H7 (cell line): ENCODE measurements around the gene FRMD7. TPM values are rescaled to one million over a fixed set of nuclear protein-coding genes. Genes with fewer than 3 reads are reported as not detected.

ENCODE experiments used
- DNase-seq: peaks from one replicate; pipeline ENCODE4 v3.0.0; 2012
- H3K27me3 ChIP-seq: 2 replicates; pipeline ENCODE4 v1.6.0; 2011; ENCODE audit warnings: mild to moderate bottlenecking, low read length; ENCODE audit not compliant: control insufficient read depth, insufficient read depth
- H3K36me3 ChIP-seq: replicated peaks from 2 replicates; pipeline ENCODE4 v1.5.1; 2011; ENCODE audit warnings: low read length; ENCODE audit not compliant: control insufficient read depth, insufficient read depth
- H3K4me3 ChIP-seq: 2 replicates; pipeline ENCODE4 v1.5.1; 2011; ENCODE audit warnings: low read depth, mild to moderate bottlenecking, control low read depth, low read length, moderate library complexity; ENCODE audit not compliant: insufficient read depth
- total RNA-seq: library from RNA; depleted of rRNA; stranded (reverse); fragments of >200 nt; shearing (Covaris generic); gene quantifications from 2 replicates; pipeline ENCODE4 v1.2.3, GENCODE V29; 2014; rRNA removed

The FRMD7 gene
- total RNA-seq, 1 experiment from 2014 or later, result 0.14 TPM

DNA sequence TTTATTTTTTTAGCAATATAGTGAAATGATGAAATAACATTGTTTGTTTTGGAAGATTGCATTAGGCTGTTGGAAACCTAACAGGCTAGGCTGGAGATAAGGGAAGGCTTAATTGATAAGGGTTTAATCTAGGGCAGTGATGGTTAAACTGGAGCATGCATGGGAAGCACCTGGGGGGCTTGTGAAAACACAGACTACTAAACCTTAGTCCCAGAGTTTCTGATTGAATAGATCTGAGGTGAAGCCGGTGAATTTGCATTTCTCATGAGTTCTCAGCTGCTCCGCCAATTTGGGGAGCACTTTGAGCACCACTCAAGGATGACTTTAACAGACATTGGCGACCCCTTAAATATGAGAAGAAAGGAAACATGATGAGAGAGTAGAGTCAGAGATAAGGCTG is 93.2 kb downstream of the FRMD7 start:
- no peaks in the 10 kb centered on the region for H3K36me3 ChIP-seq
- no peak overlapping the region for H3K4me3 ChIP-seq
- DNase-seq, result no peak
- no peaks in the 10 kb centered on the region for H3K27me3 ChIP-seq

DNA sequence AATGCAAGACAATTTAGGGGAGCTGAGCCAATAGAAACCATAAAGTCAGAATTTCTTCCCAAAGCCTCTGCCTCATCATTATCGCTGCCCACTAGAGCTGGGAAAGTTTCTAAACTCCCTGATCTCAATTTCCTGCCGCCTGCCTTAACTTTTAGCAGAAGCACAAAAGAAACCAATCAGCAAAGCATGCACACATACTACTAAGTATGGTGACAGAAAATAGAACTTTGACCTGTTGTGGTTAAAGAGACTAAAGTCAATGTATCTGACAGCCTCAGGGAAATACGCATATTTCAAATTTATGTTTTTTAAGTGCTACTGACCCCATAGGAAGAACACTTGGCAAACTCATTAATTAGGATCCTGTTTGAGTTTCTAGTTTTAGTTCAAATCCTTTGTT is 94.7 kb downstream of the FRMD7 start:
- Histone ChIP-seq H3K27me3 (no peaks in the 10 kb centered on the region), H3K36me3 (no peaks in the 10 kb centered on the region), H3K4me3 (no peak overlapping the region)
- DNase-seq, result no peak

DNA sequence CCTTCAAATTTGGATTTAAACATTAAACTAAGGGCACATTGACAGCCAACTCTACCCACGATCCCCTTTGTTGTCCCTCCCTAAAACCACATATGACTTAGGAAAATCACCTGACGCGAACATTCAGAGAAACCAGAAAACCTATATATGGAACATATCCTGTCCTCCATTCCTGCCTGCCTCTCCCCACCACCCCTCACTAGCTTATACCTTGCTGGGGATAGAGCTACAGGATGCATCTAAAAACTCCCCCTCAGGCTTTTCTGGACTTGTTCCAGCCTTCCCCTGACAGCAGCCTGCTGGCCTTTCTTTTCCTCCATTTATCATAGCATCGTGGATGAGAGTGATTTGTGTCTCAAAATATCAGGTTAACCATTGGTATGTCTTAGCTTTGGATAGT is 96.0 kb downstream of the FRMD7 start:
- Histone ChIP-seq H3K4me3 (no peak overlapping the region), H3K36me3 (no peaks in the 10 kb centered on the region), H3K27me3 (no peaks in the 10 kb centered on the region)
- DNase-seq, result no peak

DNA sequence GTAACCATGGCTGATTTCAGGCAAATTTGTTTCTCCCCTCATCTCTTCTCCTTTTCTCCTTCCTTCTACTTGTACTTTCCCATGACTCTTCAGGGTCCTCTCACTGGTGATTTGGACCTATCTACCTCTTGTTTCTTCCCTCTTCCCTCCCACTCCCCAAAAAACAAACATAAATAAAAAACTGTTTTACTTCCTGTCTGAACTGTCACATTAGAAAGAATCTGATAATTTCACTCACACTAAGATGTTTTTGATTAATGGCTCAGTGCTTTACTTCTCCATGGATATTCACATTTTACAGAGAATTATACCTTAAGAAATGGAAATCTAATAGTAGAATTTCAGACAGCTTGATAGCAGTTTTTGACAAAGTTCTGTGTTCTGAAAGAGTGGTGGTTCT is 97.6 kb downstream of the FRMD7 start:
- Histone ChIP-seq H3K27me3 (no peaks in the 10 kb centered on the region), H3K36me3 (no peaks in the 10 kb centered on the region), H3K4me3 (no peak overlapping the region)
- no peak for DNase-seq

Other genes starting within 250 kb of the FRMD7 start
- 209 and 240 TPM in 2 replicates for gene STK26, start 104.7 kb downstream of the FRMD7 start, total RNA-seq
- gene RAP2C, start 91.4 kb upstream of the FRMD7 start, total RNA-seq, result 39.9 and 43.1 TPM in 2 replicates